AG08395 (cell line): ENCODE results near the gene RRP15.
"Not testable (repeated sequence)": the region's sequence is repeated elsewhere in the genome, so short reads cannot be mapped to it uniquely, and the experiment has no call there.

ENCODE experiments used
- DNase-seq: peaks from one replicate; pipeline ENCODE4 v3.0.0; 2012; ENCODE audit warnings: mixed read lengths, low spot score

The RRP15 gene

DNA sequence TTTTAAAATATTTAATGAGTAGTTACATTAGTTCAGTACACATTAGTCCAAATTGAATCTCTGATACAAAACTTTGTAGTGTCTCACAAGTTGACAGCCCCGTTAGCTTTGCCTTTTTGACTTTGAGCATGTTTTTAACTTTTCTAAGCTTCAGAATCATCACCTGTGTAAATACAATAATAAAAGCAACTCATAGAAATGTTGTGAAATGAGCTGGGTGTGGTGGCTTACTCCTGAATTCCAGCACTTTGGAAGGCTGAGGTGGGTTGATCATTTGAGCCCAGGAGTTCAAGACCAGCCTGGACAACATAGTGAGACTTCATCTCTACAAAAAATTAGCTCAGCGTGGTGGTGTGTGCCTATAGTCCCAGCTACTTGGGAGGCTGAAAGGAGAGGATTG, 11.1 kb downstream of the RRP15 start:
- DNase-seq = no peak

DNA sequence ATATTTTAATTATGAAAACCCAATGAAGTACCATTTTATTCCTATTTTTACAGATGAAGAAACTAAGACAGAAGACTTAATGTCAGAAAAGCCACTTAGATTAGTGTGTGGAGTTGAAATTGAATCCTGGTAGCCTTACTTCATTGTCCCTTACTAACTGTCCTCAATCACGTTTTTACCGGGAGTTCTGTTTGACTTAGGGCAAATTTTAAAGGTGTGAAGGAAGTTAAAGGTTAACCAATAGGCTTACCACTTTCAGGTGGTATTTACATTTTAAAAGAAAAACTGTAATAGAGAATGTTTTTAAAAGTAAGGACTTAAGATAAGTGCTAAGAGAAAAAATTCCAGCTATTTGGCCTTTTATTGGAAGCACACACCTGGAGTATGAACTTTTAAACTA, 12.4 kb downstream of the RRP15 start:
- DNase-seq = no peak

GRCh38 chr1:218297867-218298266, 12.8 kb downstream of the RRP15 start:
- DNase-seq = no peak

GRCh38 chr1:218298398-218298797, 13.3 kb downstream of the RRP15 start:
- no peak for DNase-seq

DNA sequence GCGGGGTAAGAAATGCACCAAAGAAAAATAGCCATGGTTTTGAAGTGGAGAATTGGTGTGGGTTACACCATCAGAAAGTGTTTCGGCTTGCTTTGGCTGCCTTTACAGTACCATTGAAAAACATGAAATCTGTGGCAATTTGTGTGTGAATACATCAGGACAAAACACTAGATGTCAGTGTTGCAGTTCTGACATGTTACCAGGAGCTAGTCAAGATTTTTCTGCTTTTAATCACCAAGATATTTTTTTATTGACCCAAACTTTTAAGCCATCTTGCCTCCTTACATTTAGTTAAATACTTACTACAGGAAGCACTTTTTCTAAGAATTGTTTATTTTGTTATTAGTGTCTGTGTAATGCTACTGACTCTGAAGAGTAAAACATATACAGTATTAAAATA, 14.3 kb downstream of the RRP15 start:
- DNase-seq = peak; percentile 51

- no peak for DNase-seq
Measured at GRCh38 chr1:218301217-218301616, 16.1 kb downstream of the RRP15 start.

GRCh38 chr1:218302155-218302554, 17.1 kb downstream of the RRP15 start:
- DNase-seq = no peak

- no peak for DNase-seq
Measured at GRCh38 chr1:218303176-218303879, 18.2 kb downstream of the RRP15 start.

DNA sequence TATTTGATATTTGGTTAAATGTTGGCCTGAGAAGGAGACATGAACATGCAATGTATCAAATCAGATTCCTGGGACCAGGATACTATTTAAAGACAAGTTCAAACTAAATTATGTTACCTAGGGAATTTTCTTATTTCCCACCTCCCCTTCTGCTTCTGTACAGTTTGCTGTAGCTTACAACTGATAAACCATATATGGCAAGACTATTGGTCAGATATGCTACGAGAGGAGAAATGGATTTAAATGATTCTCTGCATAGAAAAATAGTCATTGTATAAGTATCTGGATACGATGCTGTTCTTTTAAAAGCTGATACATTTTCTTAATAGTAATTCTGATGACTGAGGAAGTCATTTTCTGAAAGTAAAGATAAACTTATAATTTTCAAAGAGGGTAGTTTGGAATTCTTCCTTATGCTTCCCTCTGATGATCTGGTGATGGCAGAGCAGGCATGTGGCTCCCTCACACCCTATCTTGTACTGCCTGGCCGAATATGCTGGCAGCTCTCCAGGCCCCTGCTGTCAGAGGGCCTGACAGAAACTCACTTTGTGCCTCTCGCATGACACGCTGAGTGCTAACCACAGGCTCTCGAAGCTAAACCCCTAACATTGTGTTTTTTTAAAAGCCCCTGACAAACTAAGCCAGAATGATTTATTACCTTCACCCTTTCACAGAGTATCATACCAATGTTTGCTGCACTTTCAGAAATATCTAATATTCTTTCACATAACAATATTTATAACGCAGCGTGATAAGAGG, 19.4 kb downstream of the RRP15 start:
- no peak for DNase-seq

DNA sequence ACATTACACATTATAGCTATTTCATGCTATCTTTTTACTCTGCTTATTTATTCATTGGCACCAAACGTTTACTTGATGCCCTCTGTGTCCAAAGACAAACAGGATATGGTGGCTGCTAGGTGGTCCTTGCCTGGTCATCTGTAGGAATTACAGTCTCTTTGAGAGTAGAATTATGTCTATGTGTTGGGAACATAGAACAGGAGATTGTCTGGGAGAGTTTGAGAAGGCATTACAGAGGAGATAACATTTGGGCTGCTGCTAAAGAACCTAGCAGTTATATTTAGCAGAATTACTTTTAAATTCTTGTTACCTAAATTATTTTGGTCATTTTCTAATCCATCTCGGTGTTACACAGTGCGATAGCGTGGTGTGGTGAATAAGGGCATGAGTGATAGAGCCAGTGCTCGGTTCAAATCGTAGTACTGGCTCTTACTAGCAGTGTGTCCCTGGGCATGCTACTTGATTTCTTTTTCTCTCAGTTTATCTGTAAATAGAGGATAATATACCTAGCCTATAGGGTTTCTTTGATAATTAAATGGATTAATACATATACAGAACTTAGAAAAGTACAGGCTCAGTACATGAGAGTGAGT, 20.5 kb downstream of the RRP15 start:
- DNase-seq = no peak

DNA sequence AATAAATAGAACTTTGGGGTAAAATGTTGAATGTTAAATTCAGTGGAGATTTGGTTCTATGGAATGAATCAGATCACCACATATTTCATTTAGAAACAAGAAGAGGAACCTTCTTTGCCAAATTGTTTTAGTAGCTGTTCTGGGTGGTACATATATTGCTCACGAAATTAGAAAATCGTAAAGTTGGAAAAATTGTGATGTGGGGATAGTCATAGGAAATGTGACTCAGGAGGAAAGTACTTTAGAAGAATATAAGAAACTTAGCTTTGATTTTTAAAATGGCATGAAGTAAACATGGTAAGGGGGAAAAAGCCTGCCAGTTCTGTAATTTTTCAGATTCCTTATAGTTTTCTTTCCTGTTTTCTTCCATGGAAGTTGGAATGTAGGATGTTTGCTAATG, 27.4 kb downstream of the RRP15 start:
- DNase-seq = peak; percentile 2

DNA sequence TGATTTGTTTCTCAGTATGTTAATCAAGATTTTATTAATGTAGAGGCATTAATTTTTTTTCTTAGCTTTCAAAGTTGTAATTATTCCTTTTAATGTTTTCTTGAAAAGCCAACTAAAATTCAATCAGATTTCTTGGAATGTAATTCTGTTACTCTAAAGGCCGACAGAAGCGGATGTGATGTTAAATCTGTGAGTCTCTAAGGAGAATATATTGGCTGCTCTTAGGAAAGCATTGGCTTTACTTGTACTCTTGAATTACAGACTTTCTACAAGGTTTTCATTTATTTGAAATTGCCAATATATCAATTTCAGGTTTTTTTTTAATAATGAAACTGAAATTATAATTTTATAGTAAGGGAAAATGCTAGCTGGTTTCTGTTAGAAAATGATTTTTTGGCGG, 29.2 kb downstream of the RRP15 start:
- no peak for DNase-seq

DNA sequence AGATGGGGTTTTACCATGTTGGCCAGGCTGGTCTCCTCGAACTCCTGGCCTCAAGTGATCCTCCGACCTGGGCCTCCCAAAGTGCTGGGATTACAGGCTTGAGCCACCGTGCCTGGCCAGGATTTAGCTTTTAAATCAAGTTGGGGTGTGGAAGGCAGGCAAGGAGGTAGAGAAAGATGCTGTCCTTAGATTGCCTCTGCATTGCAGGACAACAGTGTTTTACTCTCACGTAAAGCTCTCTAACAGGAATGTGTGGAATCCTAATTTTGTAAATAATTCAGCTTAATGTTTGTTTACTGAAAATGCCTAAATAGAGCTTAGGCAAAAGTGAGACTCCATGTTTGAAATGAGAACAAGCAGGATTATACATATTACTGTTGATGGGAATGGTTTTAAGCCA, 30.5 kb downstream of the RRP15 start:
- no peak for DNase-seq

DNA sequence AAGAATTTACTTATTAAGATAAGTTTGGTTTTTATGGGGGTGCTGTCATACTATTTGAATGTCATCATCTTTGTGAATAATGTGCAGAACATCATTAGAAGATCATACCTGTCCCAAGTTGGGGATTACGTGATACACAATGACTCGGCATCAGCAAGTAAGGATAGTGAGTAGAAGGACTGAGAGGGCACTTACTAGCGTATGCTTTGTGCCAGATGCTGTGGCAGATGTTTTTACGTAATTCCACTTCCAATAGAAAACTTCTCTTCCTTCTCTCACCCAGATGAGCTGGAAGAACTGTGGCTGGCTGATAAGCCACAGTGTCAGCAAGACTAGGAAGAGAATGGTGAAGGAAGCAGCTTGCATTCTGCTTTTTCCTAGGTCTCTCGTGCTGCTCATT, 32.0 kb downstream of the RRP15 start:
- DNase-seq = peak; percentile 4

GRCh38 chr1:218320182-218320581, 35.1 kb downstream of the RRP15 start:
- DNase-seq = not testable (repeated sequence)

DNA sequence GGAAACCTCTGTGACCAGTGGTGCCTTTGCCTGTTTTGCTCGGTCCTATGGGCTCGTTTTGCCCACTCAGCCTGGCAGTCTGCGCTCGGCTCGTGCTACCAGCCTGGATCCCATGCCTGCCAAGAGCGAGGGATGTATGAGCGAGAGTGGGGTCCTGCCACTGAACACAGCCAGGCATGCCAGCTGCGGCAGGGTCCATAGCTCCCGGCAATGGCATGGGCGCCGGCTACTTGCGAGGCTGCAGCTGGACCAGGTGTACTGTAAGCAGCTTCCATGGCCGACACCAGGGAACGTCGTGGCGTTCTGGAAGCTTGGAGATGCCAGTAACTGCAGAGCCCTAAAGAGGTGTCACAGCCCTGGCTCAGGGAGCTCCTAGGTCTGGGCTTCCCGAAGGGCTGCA, 37.7 kb downstream of the RRP15 start:
- DNase-seq = no peak

DNA sequence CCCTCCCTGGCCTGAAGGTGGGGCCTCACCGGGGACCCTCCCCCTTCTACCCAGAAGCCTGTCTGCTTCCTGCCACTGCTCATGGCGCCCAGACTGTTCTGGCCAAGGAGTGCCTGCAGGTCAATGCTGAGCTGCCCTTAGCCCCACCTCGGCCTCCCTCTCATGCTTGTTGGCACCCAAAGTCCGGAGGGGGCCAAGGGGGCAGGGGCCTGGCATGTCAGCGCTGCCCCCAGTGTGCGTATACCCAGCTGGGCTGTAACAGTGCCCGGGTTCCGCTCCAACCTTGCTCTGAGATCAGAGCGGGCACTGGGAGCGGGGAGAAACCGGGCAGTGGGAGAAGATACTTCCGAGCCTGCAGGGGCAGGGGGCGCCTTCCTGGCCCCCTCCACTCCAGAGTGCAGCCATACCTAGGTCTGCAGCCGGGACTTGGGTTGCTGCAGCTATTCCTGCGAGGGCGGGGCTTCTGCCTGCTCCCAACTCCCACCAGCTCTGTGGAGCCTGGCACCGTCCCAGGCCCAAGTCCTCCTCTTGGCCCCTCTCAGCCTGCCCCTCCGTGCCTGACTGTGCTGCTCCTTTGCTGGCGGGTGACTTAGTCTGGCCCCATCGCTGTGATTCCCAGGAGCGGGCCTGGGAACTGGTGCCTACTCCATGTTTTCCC, 38.6 kb downstream of the RRP15 start:
- no peak for DNase-seq

GRCh38 chr1:218324226-218324580, 39.1 kb downstream of the RRP15 start:
- DNase-seq = no peak

DNA sequence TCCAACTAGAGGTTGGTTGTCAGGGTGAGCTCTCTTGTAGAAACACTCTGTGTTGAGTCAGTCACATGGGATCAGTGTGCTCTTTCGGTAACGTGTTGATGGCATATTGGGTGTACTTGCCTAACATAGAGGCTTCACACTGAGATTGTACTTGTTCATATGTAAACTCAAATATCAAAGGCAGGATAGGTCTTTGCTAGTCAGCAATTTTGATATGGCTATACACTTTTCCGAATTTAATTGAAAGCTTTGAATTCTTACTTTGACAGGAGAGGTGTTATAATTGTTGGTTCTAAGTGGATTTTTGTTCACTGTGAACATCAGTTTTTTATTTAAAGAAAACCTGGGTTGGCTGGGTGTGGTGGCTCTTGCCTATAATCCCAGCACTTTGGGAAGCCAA, 43.7 kb downstream of the RRP15 start:
- DNase-seq = no peak

DNA sequence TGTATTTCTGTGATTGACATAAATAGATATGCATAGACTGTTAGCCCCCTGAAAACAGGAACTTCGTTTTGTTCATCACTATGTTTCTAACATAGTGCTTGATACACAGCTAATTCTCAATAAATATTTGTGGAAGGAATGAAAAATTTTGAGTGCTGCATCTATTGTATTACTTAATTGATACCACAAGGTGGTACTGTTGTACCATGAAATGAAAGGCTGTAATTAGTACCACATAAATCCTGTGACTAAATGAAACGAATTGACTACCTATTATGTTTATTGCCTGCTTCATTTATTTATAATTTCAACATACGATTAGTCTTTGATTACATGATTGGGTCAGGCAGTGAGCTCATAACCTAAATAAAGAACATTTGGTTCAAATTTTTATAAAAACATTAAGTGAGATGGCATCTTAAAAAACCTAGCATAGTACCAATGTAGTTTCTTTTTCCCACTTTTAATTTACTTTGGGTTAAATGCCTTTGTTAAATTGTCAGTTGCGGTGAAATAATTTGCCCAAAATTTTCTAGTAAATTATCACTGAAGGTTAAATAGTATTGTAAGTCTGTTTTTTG, 45.0 kb downstream of the RRP15 start:
- DNase-seq = peak; percentile 73

- no peak for DNase-seq
Measured at GRCh38 chr1:218332416-218332815, 47.3 kb downstream of the RRP15 start.

GRCh38 chr1:218336328-218336727, 51.2 kb downstream of the RRP15 start:
- DNase-seq = no peak
